H1 (cell line): ENCODE results near the gene ADGRD2. TPM values are rescaled to one million over a fixed set of nuclear protein-coding genes. Genes with fewer than 3 reads are reported as not detected.

ENCODE experiments used
- CTCF ChIA-PET: fragments of 300-600 bp; sonication (Branson Sonifier 250); formaldehyde crosslinking; loops from one replicate; lab custom pipeline; 2021; ENCODE audit not compliant: partially characterized antibody; lab: Charles Lee
- POLR2A ChIA-PET: fragments of 300-600 bp; sonication (Branson Sonifier 250); formaldehyde crosslinking; loops from one replicate; lab custom pipeline; 2021; ENCODE audit warnings: inconsistent platforms; ENCODE audit not compliant: partially characterized antibody; lab: Charles Lee
- DNase-seq, 2 experiments: peaks; one replicate each; pipeline versions ENCODE4 v3.0.0 to v3.0.0-alpha.2; 2010 to 2022; ENCODE audit warnings: low spot score in 2 of 2, low read depth in 1 of 2, mixed read lengths in 1 of 2
- FAIRE-seq: peaks from 2 replicates; lab custom pipeline; 2011; peaks lifted over from hg19 to GRCh38; lab: Jason Lieb, UNC
- H2AFZ ChIP-seq: 2 replicates; pipeline ENCODE4 v1.8.1; 2012; ENCODE audit warnings: low read length, inconsistent platforms
- H2AK5ac ChIP-seq: 2 replicates; pipeline ENCODE4 v1.6.1; 2013; ENCODE audit warnings: low read depth, low read length
- H2BK120ac ChIP-seq: replicated peaks from 2 replicates; pipeline ENCODE3; 2013; ENCODE audit warnings: low read depth, low read length, inconsistent platforms
- H2BK12ac ChIP-seq: 2 replicates; pipeline ENCODE4 v1.6.1; 2013; ENCODE audit warnings: low read depth, low read length
- H2BK15ac ChIP-seq: 2 replicates; pipeline ENCODE4 v1.6.1; 2013; ENCODE audit warnings: low read length
- H2BK20ac ChIP-seq: 2 replicates; pipeline ENCODE4 v1.6.1; 2013; ENCODE audit warnings: low read length
- H2BK5ac ChIP-seq: 2 replicates; pipeline ENCODE4 v1.6.1; 2013; ENCODE audit warnings: low read depth, low read length
- H3K14ac ChIP-seq: 2 replicates; pipeline ENCODE4 v1.6.1; 2013; ENCODE audit warnings: inconsistent platforms; ENCODE audit not compliant: insufficient read length
- H3K18ac ChIP-seq: 2 replicates; pipeline ENCODE4 v1.6.1; 2013; ENCODE audit warnings: low read length; ENCODE audit errors: extremely low read depth
- H3K23ac ChIP-seq: 2 replicates; pipeline ENCODE4 v1.6.1; 2013; ENCODE audit warnings: inconsistent platforms; ENCODE audit not compliant: insufficient read length
- H3K23me2 ChIP-seq: 2 replicates; pipeline ENCODE4 v1.6.1; 2013; ENCODE audit warnings: low read depth, low read length
- H3K27ac ChIP-seq: 2 replicates; pipeline ENCODE4 v1.6.1; 2011; ENCODE audit warnings: low read depth, low read length, inconsistent platforms
- H3K27me3 ChIP-seq, 4 experiments: replicated peaks in 1 of 4; 1 replicate in 1 of 4; 2 replicates in 3 of 4; pipeline versions ENCODE4 v1.6.1 to v1.8.1; 2011 to 2013; ENCODE audit warnings: low read length in 3 of 4, mild to moderate bottlenecking in 3 of 4, inconsistent platforms in 2 of 4, mixed read lengths in 2 of 4, moderate library complexity in 1 of 4; ENCODE audit not compliant: control insufficient read depth in 3 of 4, insufficient read depth in 3 of 4; ENCODE audit errors: extremely low read depth in 1 of 4
- H3K36me3 ChIP-seq, 4 experiments: 2 replicates each; pipeline versions ENCODE4 v1.6.1 to v1.8.1; 2011 to 2013; ENCODE audit warnings: mild to moderate bottlenecking in 4 of 4, low read length in 3 of 4, moderate library complexity in 2 of 4, control low read depth in 1 of 4, inconsistent platforms in 1 of 4; ENCODE audit not compliant: insufficient read depth in 4 of 4, control insufficient read depth in 2 of 4
- H3K4ac ChIP-seq: replicated peaks from 2 replicates; pipeline ENCODE3; 2013; ENCODE audit warnings: low read length, low read depth, mixed read lengths, inconsistent platforms; ENCODE audit not compliant: insufficient read length
- H3K4me1 ChIP-seq, 4 experiments: replicated peaks in 1 of 4; 1 replicate in 1 of 4; 2 replicates in 3 of 4; pipeline versions ENCODE4 v1.6.1 to v1.8.1; 2011 to 2013; ENCODE audit warnings: low read length in 3 of 4, inconsistent platforms in 2 of 4, mixed read lengths in 1 of 4; ENCODE audit not compliant: insufficient read depth in 4 of 4, control insufficient read depth in 3 of 4
- H3K4me2 ChIP-seq, 2 experiments: 2 replicates each; pipeline versions ENCODE4 v1.6.1 to v1.8.1; 2011 to 2013; ENCODE audit warnings: low read depth in 2 of 2, low read length in 2 of 2, control low read depth in 1 of 2, inconsistent platforms in 1 of 2, mild to moderate bottlenecking in 1 of 2; ENCODE audit not compliant: insufficient read depth in 1 of 2
- H3K4me3 ChIP-seq, 4 experiments: fragments of 200-600, 300-600 bp in 1 of 4; sonication (generic), shearing (Covaris generic), sonication (Bioruptor Twin) in 1 of 4; 2 replicates each; pipeline versions ENCODE4 v1.5.1 to v1.8.1; 2011 to 2016; ENCODE audit warnings: low read length in 4 of 4, low read depth in 3 of 4, control low read depth in 2 of 4, inconsistent platforms in 2 of 4, mild to moderate bottlenecking in 2 of 4, mixed read lengths in 1 of 4, moderate library complexity in 1 of 4; ENCODE audit not compliant: insufficient read depth in 2 of 4; ENCODE audit errors: extremely low read depth in 1 of 4
- H3K56ac ChIP-seq: replicated peaks from 2 replicates; pipeline ENCODE3; 2013; ENCODE audit warnings: low read depth, mild to moderate bottlenecking, mixed read lengths, low read length, inconsistent platforms; ENCODE audit not compliant: insufficient read length
- H3K79me1 ChIP-seq: 2 replicates; pipeline ENCODE4 v1.6.1; 2013; ENCODE audit warnings: low read depth, low read length, control low read depth
- H3K79me2 ChIP-seq, 2 experiments: 2 replicates each; pipeline versions ENCODE4 v1.6.1 to v1.8.1; 2012 to 2013; ENCODE audit warnings: low read length in 2 of 2, mild to moderate bottlenecking in 2 of 2, inconsistent platforms in 1 of 2; ENCODE audit not compliant: insufficient read depth in 2 of 2, control insufficient read depth in 1 of 2
- H3K9ac ChIP-seq, 4 experiments: replicated peaks in 1 of 4; 1 replicate in 1 of 4; 2 replicates in 3 of 4; pipeline versions ENCODE4 v1.6.1 to v1.8.1; 2011 to 2013; ENCODE audit warnings: low read depth in 3 of 4, low read length in 3 of 4, control low read depth in 2 of 4, mild to moderate bottlenecking in 2 of 4, moderate library complexity in 2 of 4, inconsistent platforms in 1 of 4; ENCODE audit errors: extremely low read depth in 1 of 4
- H3K9me3 ChIP-seq, 2 experiments: 2 replicates each; pipeline versions ENCODE4 v1.6.1 to v1.8.1; 2012 to 2013; ENCODE audit warnings: mild to moderate bottlenecking in 2 of 2, moderate library complexity in 2 of 2, control low read depth in 1 of 2, inconsistent platforms in 1 of 2, low read depth in 1 of 2, low read length in 1 of 2, mixed read lengths in 1 of 2; ENCODE audit not compliant: insufficient read depth in 2 of 2
- H4K20me1 ChIP-seq, 2 experiments: replicated peaks in 1 of 2; 2 replicates each; pipeline versions ENCODE3 to v1.8.1; 2011 to 2013; ENCODE audit warnings: inconsistent platforms in 2 of 2, low read length in 2 of 2, mild to moderate bottlenecking in 1 of 2; ENCODE audit not compliant: insufficient read depth in 2 of 2, control insufficient read depth in 1 of 2
- H4K5ac ChIP-seq: 2 replicates; pipeline ENCODE4 v1.6.1; 2013; ENCODE audit warnings: low read length, low read depth, mixed read lengths, inconsistent platforms; ENCODE audit not compliant: insufficient read length
- H4K8ac ChIP-seq: 2 replicates; pipeline ENCODE4 v1.8.0; 2013; ENCODE audit warnings: mild to moderate bottlenecking, moderate library complexity, low read length, inconsistent platforms; ENCODE audit not compliant: insufficient read depth; ENCODE audit errors: extremely low read depth
- H4K91ac ChIP-seq: replicated peaks from 2 replicates; pipeline ENCODE3; 2013; ENCODE audit warnings: low read length, mixed read lengths, inconsistent platforms; ENCODE audit not compliant: insufficient read length
- FOSL1 ChIP-seq: IDR thresholded peaks from 2 replicates; pipeline ENCODE4 v1.6.1; 2011; ENCODE audit warnings: mild to moderate bottlenecking, low read depth, low read length, moderate library complexity; ENCODE audit not compliant: insufficient read depth
- NANOG ChIP-seq: IDR thresholded peaks from 2 replicates; pipeline ENCODE4 v1.6.1; 2011; ENCODE audit warnings: low read length, low read depth, mild to moderate bottlenecking, inconsistent platforms; ENCODE audit not compliant: insufficient read depth, poor library complexity, severe bottlenecking
- SIRT6 ChIP-seq: IDR thresholded peaks from one replicate; pipeline ENCODE4 v1.7.1; 2012; ENCODE audit warnings: low read length, inconsistent platforms
- TAF7 ChIP-seq: optimal IDR thresholded peaks from 2 replicates; pipeline ENCODE3; 2011; ENCODE audit warnings: low read depth, mild to moderate bottlenecking, inconsistent platforms, low read length, moderate library complexity, borderline replicate concordance
- TCF12 ChIP-seq: IDR thresholded peaks from 2 replicates; pipeline ENCODE4 v1.6.1; 2011; ENCODE audit warnings: low read depth, mild to moderate bottlenecking, low read length
- WGBS, 2 experiments: shearing (Covaris generic) in 1 of 2; methylation state at CpG; one replicate each; pipeline versions ENCODE4 v1.1.6 to v1.1.7; 2013 to 2015; ENCODE audit warnings: low lambda C conversion rate in 2 of 2, mixed read lengths in 2 of 2, inconsistent platforms in 1 of 2, low coverage in 1 of 2, missing lambda C conversion rate in 1 of 2; ENCODE audit not compliant: insufficient replicate concordance in 2 of 2, insufficient coverage in 1 of 2, insufficient read length in 1 of 2; ENCODE audit errors: extremely low coverage in 1 of 2, missing lambda C conversion rate in 1 of 2; 5-methylcytosine and 5-hydroxymethylcytosine counted together
- polyA plus RNA-seq, 7 experiments: library from polyadenylated mRNA; depleted of rRNA in 3 of 7; stranded (reverse) in 5 of 7; unstranded in 2 of 7; fragments of >200 nt in 5 of 7; fragments of 200-250 nt in 2 of 7; gene quantifications; 1 replicate in 5 of 7; 2 replicates in 1 of 7; 4 replicates in 1 of 7; pipeline versions ENCODE4 v1.2.1 to v1.2.3, GENCODE V29; 2011 to 2013; ENCODE audit warnings: missing spikeins in 2 of 7, mixed read lengths in 2 of 7
- total RNA-seq: library from RNA; stranded (reverse); fragmentation: NEBNext Ultra II Directional; extraction: Animal tissue kit (Norgen Biotek cat#: 25700); gene quantifications from 2 replicates; pipeline ENCODE4 v1.2.1, GENCODE V29; 2021
- TF ChIP-seq, protein P1 (sequence below): IDR thresholded peaks from 2 replicates; pipeline ENCODE4 v1.6.1; 2012; ENCODE audit warnings: inconsistent platforms

ADGRD2 gene
- total and polyA plus RNA-seq, 2 of the 8 experiments (the other 6 are each of a cell fraction or from before 2014, with no cell fraction given), result 0.41 to 1.4 TPM

DNA sequence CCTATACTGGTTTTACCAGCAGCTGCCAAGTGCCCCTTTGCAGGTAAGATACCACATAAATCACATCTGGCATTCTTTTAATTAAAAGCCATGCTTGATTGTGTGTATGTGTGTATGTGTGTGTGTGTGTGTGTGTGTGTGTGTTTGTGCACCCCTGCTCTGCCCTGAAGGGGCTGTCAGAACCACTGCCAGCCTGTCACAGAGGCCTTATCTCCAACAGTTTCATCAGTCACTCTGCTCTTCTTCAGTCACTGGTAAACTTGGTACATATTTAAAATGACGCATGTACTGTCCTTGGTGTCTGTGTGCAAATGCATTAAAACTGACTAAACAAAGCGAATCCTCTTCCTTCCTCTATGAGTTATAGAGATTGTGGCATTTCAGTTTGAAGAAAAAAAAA lies 75.9 kb downstream of the ADGRD2 start:
- no peak overlapping the region for H4K5ac ChIP-seq
- FAIRE-seq, result no peak
- H3K14ac ChIP-seq, result no peak overlapping the region
- no peak overlapping the region for H2BK20ac ChIP-seq
- H2BK15ac ChIP-seq, result no peak overlapping the region
- H2BK12ac ChIP-seq, result no peak overlapping the region
- ChIA-PET POLR2A (no interaction called here), CTCF (interaction anchor here (0.6 to 19.2 kb wide), 7 partner anchors 8 to 332 kb away, joined by 3 to 234 read pairs (median 3); no protein-coding TSS in a partner anchor)
- H4K20me1 ChIP-seq, result peaks cover 0 to 2% of the 10 kb centered on the region in 2 experiments
- H3K79me2 ChIP-seq, result no peaks in the 10 kb centered on the region
- no peaks in the 10 kb centered on the region for H3K79me1 ChIP-seq
- H2AK5ac ChIP-seq, result no peak overlapping the region
- no peak overlapping the region for H2AFZ ChIP-seq
- no peak overlapping the region for H3K4me3 ChIP-seq
- no peak overlapping the region for H3K18ac ChIP-seq
- H3K27me3 ChIP-seq, result no peaks in the 10 kb centered on the region
- no peaks in the 10 kb centered on the region for H3K9me3 ChIP-seq
- H3K4ac ChIP-seq, result no peak overlapping the region
- no peak for DNase-seq
- H3K36me3 ChIP-seq, result peaks cover 0 to 33% (median 18%) of the 10 kb centered on the region in 4 experiments; a peak in 7 of 8 replicates
- H3K27ac ChIP-seq, result no peak overlapping the region
- WGBS, 2 experiments, result 87% methylated on average over 2 of the region's 2 CpGs; no CpG with 5 or more reads in 1 of the 2 experiments
- H4K91ac ChIP-seq, result no peak overlapping the region
- H3K4me2 ChIP-seq, result no peak overlapping the region
- TF ChIP-seq NANOG, result no peak
- no peak for TF ChIP-seq TAF7
- no peak for TF ChIP-seq TCF12
- TF ChIP-seq, protein P1, sequence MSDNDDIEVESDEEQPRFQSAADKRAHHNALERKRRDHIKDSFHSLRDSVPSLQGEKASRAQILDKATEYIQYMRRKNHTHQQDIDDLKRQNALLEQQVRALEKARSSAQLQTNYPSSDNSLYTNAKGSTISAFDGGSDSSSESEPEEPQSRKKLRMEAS, result no peak
- TF ChIP-seq SIRT6, result no peak
- no peak for TF ChIP-seq FOSL1
- no peak overlapping the region for H3K9ac ChIP-seq
- H3K4me1 ChIP-seq, result no peaks in the 10 kb centered on the region
- H3K23ac ChIP-seq, result no peak overlapping the region
- no peak overlapping the region for H3K56ac ChIP-seq
- no peak overlapping the region for H4K8ac ChIP-seq
- no peak overlapping the region for H2BK120ac ChIP-seq
- peaks cover 1% of the 10 kb centered on the region; the same call in 1 of the 2 replicates for H3K23me2 ChIP-seq
- H2BK5ac ChIP-seq, result no peak overlapping the region
